ENCODE results near the gene BCL2L1. TPM values are rescaled to one million over a fixed set of nuclear protein-coding genes. Genes with fewer than 3 reads are reported as not detected.

BCL2L1 gene
- total and polyA plus RNA-seq, 2 donors (not counting 3 experiments of a cell fraction or from before 2014, with no cell fraction given), result 78.0 to 101 TPM

DNA sequence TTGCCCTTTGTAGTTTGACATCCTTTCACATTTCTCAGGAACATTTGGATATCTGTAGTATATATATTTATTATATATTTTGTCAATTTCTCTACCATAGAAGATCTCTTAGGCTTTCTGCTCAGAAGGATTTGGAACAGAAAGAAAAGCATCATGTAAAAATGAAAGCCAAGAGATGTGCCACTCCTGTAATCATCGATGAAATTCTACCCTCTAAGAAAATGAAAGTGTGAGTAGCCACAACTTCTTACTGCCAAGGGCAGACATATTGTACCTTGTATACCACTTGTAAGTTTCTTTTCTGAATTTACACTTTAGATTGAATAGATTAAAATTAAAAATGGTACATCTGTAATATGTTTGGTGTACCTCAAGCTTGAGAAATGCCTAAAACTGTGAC, 47.6 kb upstream of the BCL2L1 start:
- Histone ChIP-seq H3K27ac (ENCODE audit: insufficient read depth, low read depth, low read length) (no peak overlapping the region), H3K36me3 (ENCODE audit: control insufficient read depth in 2 of 2, extremely low read depth in 1 of 2, insufficient read depth in 2 of 2, low read length in 2 of 2) (peaks cover 0 to 14% of the 10 kb centered on the region in 2 experiments), H3K4me3 (replicated peaks in 1 of 3; ENCODE audit: insufficient read depth in 1 of 3, low read depth in 1 of 3, low read length in 3 of 3) (no peak overlapping the region), H3K9me3 (replicated peaks; ENCODE audit: control insufficient read depth, insufficient read depth, low read length) (no peaks in the 10 kb centered on the region), H3K79me2 (ENCODE audit: control insufficient read depth, insufficient read depth, low read length) (peaks cover 29% of the 10 kb centered on the region), H3K4me2 (ENCODE audit: insufficient read depth, low read length) (no peak overlapping the region), H3K4me1 (ENCODE audit: control insufficient read depth, extremely low read depth, insufficient read depth, low read length) (no peaks in the 10 kb centered on the region), H3K9ac (replicated peaks; ENCODE audit: extremely low read depth, insufficient read depth, low read length) (no peak overlapping the region), H3K9me1 (replicated peaks; ENCODE audit: control insufficient read depth, extremely low read depth, insufficient read depth, low read length) (no peaks in the 10 kb centered on the region), H4K20me1 (replicated peaks; ENCODE audit: control insufficient read depth, extremely low read depth, insufficient read depth, low read length) (no peaks in the 10 kb centered on the region), H2AFZ (ENCODE audit: low read depth, low read length) (no peak overlapping the region), H3K27me3 (ENCODE audit: control insufficient read depth in 2 of 2, insufficient read depth in 2 of 2, low read length in 2 of 2) (no peaks in the 10 kb centered on the region)
- CTCF ChIA-PET, result interaction anchor here (1.2 kb wide), 1 partner anchor 15 kb away, joined by 3 read pairs; no protein-coding TSS in a partner anchor
- POLR2A ChIA-PET, result no interaction called here
- BruUV-seq (replicated peaks), result no TSS peak
- TF ChIP-seq GATA2 (IDR thresholded peaks at IDR 0.05; ENCODE audit: insufficient read depth, insufficient read length, low read depth, low read length), result no peak
- no peak for TF ChIP-seq POLR2AphosphoS5 (IDR thresholded peaks at IDR 0.05; ENCODE audit: insufficient read depth, low read depth, low read length)
- TF ChIP-seq JUN (IDR thresholded peaks at IDR 0.05; ENCODE audit: borderline replicate concordance, insufficient read depth, insufficient read length, low read depth), result no peak
- no peak for TF ChIP-seq POLR2A (IDR thresholded peaks at IDR 0.05; ENCODE audit: low read depth, low read length)
- TF ChIP-seq, protein P1, sequence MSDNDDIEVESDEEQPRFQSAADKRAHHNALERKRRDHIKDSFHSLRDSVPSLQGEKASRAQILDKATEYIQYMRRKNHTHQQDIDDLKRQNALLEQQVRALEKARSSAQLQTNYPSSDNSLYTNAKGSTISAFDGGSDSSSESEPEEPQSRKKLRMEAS (IDR thresholded peaks at IDR 0.05; ENCODE audit: insufficient read depth, insufficient read length), result no peak
- no peak for TF ChIP-seq FOS (IDR thresholded peaks at IDR 0.05; ENCODE audit: borderline replicate concordance, insufficient read depth, low read length)
- TF ChIP-seq MYC (IDR thresholded peaks at IDR 0.05; ENCODE audit: low read depth, low read length), result no peak
- TF ChIP-seq, protein P2, sequence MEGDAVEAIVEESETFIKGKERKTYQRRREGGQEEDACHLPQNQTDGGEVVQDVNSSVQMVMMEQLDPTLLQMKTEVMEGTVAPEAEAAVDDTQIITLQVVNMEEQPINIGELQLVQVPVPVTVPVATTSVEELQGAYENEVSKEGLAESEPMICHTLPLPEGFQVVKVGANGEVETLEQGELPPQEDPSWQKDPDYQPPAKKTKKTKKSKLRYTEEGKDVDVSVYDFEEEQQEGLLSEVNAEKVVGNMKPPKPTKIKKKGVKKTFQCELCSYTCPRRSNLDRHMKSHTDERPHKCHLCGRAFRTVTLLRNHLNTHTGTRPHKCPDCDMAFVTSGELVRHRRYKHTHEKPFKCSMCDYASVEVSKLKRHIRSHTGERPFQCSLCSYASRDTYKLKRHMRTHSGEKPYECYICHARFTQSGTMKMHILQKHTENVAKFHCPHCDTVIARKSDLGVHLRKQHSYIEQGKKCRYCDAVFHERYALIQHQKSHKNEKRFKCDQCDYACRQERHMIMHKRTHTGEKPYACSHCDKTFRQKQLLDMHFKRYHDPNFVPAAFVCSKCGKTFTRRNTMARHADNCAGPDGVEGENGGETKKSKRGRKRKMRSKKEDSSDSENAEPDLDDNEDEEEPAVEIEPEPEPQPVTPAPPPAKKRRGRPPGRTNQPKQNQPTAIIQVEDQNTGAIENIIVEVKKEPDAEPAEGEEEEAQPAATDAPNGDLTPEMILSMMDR (IDR thresholded peaks at IDR 0.05; ENCODE audit: extremely low read depth in 1 of 2, insufficient read depth in 1 of 2, low read depth in 1 of 2, low read length in 2 of 2), result no peak
- TF ChIP-seq EZH2 (IDR thresholded peaks at IDR 0.05; ENCODE audit: borderline replicate concordance, low read depth, low read length, severe bottlenecking), result no peak
- intact Hi-C loops (cut with micrococcal nuclease) (no loop called here), dilution Hi-C loops (cut with MboI; ENCODE audit: extremely low pct_ligation_motif_present, low sequenced_read_pairs) (no loop called here)
- FAIRE-seq (no peak), DNase-seq (ENCODE audit: low read depth, low spot score) (no peak)

All from endothelial cell of umbilical vein (primary cell).